HG03354 (cell line): ENCODE measurements around the gene DPP6.

ENCODE experiments used
- ATAC-seq: cut with Tn5 transposase; IDR thresholded peaks from one replicate; pipeline ENCODE4 v1.9.1; 2021; ENCODE audit warnings: mild to moderate bottlenecking; ENCODE audit not compliant: unreplicated experiment, poor library complexity, severe bottlenecking

The DPP6 gene

DNA sequence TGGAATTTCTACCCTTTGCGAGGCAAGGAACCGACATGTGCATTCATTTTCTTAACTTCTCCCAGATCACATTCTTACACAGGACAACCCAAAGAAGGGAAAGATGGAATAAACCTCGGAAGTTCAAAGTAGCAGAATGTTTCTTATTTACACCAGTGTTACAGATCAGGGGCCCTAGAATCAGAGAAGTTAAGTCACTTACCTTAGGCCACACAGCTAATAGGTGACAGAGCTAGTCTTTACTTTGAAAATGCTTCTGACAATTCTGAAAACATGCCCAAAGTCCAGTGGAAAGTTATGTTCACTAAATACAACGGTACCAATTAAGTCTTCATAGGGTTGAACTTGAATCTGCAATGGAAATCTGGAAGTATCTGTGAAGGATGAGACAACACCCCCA lies 437.7 kb downstream of the DPP6 start:
- no peak for ATAC-seq

DNA sequence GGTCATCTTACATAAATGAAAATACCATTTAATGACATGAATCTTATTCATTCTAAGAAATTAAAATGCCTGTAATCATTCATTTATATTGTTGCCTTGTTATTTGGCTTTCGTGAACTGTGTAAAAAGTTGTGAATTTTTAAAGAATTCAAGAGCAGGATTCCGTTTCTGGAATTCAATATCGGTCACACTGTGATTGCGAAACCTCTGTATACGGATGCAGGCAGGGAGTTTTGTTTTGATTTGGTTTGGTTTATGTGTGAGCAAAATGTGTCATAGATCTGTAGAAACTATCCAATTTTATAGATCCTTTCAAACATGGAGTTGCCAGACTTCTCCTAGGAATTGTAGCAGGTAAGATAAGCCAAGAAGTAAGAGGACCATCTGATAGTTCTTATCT lies 441.4 kb downstream of the DPP6 start:
- ATAC-seq = no peak

DNA sequence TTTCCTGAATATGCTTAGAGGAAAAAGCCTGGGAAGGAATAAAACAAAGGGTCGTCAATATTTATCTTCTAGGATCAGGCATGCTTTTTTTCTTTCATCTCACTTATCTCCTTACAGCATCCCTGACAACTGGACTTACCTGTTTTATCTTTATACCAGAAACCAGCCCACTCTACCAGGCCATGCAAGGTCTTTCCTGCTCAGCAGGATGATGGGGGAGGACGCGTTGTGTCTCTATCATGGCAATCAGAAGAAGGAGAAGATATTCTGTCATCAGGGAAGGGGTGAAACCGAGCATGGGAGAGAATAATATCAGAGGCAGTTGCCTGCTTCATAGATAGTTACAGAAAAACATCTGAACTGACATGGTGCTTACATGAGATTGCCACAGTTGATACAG lies 445.6 kb downstream of the DPP6 start:
- no peak for ATAC-seq

DNA sequence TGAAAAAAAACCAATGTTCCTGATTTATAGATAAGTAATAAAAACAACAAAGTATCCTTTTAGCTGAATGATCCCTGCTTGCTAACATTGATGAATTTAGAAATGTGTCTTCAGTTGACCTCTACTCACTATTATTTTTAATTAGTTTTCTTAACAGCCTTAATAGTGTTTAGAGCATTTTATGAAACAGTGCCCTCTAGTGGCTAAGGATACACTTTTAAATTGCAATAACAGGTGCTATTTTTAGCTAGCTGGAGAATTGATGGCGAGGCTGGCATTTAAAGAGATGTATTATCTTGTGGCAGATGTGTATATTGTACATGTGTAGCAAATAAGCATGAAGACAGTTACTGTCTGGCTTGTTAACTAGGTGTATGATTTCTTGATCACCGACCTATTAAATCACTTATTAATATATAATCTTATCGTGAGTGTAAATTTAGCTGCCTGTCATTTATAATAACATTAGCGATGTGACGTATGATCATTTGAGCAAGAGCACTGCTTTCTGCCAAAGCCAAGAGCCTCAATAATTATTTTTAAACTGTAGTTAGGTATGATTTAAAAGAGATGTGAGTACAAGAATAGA lies 451.9 kb downstream of the DPP6 start:
- no peak for ATAC-seq

DNA sequence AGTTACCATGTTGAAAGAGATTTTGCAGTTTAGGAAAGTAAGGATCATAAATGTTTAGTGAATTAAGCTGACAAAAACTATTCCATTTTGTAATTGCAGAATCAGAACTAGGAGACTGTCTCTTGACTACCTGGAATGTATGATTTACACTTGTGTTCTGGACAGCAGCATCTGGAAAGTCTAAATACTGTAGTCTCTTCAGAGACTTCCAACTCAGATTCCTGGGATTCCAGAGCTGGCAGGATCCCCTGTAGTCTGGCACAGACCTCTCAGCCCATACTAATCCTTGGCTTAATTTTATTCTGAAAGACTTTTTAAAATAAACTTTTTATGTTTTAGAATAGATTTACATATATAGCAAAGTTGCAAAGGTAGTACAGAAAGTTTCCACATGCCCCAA lies 452.7 kb downstream of the DPP6 start:
- ATAC-seq = no peak

DNA sequence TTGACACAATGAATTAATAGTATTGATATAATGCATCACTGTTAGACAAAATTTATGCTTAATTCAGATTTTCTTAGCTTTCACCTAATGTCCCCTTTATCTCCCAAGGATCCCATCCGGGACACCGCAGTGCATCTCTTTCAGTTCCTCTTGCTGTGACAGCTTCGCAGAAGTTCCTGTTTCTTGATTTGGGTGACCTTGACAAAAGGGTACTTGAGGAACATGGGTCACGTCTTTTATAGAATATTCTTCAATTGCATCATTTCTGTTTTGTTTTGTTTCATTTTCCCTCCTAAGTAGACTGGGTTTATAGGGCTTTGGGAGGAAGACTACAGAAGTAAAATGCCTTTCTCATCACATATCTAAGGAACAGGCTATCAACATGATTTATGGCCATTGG lies 453.2 kb downstream of the DPP6 start:
- no peak for ATAC-seq

DNA sequence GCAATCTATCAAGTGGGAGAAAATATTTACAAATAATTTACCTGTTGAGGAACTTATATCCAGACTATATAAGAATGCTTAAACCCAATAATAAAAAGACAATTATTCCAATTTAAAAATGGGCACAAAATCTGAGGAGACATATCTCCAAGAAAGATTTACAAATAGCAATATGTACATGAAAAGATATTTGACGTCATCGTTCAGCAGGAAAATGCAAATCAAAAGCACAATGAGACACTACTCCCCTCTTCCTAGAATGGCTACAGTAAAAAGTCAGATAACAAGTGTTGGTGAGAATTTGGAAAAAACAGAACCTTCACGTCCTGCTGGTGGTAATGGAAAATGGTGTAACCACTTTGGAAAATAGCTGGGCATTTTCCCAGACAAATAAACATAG lies 457.0 kb downstream of the DPP6 start:
- ATAC-seq = no peak

DNA sequence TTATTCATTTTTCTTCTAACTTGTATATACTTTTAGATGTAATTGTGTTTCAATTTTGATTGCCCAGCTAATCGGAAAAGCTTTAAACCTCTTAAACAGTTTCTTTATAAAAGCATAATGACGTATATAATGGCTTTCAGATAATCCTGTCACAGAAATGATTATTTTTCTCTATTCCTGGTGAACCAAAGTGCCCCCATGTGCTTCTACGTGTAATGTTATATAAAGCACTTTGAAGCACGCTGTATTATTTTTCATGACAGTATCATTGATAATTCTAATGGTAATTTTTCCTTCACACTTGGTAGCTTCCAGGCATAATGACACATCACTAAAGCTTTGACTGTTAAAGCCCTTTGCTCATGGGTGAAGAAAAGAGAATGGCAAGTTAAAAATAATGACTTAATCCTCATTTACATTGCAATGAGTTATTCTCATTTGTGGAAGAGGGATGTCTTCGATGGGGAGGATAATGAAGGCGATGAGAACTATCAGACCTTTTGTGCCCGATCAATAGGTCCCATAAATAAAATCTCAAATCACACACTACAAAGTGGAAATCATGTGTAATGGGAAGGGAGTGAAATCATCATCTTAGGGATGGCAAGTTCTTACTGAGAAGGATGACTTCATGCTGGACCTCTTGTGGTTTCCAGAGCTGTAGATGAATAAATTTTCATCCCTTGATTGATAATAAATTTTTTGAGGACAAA lies 460.1 kb downstream of the DPP6 start:
- ATAC-seq = no peak

DNA sequence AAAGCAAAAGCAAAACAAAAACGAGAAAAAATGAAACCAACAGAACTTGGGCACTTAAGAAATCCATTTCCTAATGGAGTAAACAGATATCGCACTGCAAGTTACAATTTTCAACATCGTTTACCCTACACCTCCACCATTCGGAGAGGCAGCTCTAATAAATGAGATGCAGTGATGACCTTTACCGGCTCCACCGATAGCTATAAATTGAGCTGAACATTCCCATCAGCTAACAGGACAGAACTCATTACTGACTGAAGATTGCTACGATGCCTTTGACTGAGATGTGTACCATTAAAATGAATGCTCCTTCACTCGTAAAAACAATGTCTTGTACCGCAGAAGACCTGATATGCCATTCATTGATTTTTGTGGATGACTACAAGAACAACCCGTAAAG lies 465.6 kb downstream of the DPP6 start:
- no peak for ATAC-seq

DNA sequence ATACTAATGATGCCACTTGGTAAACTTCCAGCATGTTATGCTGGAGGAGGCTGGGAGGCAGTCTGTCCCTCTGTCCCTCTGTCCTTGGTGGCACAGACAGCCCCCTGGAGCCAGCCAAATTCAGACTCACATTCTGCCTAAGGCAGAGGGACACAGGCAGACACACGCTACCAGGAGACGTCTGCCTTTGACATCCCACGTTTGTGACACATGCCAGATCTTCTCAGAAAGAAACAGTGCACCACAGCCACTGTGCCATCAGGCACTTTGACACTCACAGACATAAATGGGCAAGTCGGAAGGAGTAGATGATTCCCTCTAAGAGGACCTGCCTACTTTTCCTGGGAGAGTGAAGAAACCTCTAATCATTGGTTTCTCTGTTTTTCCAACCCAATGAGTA lies 467.0 kb downstream of the DPP6 start:
- no peak for ATAC-seq

DNA sequence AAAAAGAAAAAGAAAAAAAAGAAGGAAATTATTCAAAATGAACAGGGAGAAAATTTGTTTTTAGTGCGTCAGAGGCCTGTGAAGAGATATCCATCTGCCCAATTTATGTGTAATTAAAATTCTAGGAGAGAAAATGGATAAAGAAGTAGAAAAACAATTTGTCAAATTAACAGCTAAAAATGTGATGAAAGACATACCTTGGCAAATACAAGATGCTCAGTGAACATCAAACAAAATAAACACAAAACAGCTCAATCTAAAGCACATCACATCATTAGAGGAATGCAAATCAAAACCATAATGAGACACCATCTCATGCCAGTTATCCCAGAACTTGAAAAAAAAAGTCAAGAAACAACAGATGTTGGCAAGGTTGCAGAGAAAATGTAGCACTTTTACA lies 477.9 kb downstream of the DPP6 start:
- ATAC-seq = no peak

DNA sequence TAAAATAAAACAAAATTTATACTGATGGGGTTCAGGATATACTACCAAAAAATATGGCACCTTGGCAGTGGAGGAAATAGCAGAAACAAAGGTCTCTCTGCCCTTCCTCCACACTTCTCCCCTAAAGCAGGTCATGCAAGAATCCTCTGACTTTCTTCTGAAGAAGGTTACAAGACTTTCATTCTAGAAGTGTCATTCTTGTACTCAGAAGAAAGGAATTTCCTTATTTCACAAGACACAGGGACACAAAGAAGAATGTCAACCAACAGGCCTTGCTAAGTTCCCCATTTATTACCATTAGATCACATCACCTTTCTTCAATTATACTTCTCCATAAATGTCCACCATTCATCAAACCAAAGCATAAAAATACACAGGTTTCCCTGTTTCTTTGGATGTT lies 480.6 kb downstream of the DPP6 start:
- ATAC-seq = no peak

DNA sequence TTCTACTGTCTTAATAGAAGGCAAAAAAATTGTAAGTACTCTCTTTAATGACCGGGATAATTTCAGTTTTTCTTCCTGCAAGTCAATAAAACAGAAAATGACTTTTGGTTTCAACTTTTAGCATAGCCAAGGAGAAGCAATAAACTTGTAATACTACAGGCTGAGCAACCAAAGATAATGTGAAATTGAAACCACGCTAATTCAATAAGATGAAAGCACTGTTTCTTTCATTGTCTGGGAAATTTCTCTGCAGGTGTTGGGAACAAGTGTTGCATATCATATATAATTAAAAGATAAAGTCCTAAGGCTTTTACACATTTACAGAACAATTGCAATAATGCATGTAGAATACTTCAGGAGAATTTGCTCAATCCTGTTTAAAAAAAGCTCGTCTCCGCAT lies 488.4 kb downstream of the DPP6 start:
- no peak for ATAC-seq

DNA sequence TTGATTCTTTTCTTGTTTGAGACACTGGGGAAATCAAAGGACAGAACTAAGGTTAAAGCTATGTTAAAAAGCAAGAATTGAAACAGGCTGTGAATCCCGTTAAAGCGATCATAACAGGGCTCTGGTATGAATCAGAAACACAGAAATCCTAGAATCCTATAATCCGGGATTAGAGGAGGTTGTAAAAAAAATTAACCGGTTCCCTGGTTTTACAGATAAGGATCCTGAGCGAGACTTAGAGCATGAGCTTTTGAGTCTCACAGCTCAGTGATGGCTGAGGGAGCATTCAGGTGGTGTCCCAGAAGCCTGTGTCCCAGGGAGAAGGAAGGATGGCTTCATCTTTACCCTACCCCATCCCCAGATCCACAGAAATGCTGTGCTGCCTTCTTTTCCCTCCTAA lies 489.4 kb downstream of the DPP6 start:
- no peak for ATAC-seq

DNA sequence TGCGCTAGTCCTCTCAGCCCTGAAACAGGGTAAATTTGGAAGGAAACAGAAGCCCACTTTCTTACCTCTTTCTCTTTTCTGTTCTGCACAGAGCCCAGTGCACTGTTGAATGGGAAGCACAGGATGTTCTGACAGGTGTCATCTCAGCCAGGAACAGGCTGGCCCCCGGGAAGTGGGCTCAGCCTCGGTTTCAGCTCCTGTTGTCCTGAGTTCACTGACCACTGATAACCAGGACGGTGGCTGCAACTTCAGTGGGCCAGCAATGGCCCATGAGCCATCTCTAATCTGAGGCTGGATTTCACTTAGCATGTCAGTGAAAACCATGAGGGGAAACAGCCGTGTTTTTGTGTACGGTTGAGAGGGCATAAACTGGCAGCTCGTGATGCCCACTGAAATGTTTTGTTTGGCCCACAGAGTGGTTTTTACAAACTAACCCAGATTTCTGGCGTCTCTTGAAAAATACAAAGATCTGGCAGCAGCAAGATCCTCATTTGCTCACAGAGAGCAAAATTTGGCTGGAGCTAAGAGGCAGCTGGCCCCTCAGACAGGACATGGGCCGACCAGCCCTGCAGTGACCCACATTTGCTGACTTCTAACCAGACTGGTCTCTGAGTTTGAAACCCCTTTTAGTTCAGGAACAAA lies 494.9 kb downstream of the DPP6 start:
- ATAC-seq = no peak

DNA sequence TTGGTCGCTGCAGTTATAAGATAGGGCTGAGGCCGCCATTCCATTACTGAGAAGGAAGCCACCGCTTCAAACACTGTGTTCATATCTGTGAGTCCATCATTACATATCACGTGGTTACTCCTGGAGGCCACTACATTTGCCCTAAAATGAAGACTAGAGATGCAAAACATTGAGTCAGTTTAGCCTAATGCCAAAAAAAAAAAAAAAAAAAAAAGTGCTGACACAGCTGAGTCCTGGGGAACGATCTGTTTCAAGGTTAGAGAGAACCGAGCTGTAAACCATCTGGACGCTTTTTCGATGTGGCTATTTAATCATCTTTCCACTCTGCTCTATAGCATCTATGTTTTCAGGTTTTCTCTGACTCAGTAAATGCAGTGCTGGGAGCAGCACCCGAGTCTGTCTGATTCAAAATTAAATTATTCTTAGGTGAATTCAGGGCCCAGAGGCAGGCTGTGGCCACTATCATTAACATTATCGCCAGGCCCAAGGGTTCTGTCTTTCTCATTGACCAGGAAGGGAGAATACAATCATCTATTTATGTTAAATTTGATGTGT lies 501.6 kb downstream of the DPP6 start:
- ATAC-seq = no peak

DNA sequence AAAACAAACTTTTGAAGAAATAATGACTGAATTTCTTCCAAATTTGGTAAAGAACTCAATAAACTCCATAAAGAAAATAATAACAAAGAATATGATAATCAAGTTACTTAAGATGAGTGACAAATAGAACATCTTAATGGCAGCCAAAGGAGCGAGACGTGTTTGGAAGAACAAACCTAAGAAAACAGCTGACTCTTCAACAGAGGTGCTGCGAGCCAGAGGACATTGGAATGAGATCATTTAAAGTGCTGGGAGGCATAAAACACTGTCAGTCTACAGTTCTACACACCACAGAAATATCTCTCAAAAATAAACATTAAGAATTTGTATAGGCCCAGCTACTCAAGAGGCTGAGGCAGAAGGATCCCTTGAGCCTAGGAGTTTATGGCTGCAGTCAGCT lies 507.3 kb downstream of the DPP6 start:
- no peak for ATAC-seq

DNA sequence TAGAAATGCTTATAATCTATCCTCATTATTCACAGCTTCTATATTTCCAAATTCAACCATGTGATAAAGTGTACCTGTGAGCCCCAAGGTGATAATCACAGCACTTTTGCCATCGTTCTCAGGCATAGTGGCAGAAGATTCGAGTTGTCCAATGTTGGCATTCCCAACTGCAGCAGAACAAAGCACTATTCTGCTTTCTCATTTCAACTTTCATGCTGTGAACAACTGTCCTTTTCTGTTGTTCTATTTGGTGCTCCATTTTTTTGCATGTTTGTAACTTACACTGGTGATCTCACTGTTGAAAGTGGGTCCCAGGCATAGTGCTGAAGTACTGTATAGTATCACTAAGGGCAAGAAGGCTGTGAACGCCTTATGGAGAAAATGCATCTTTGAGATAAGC lies 512.5 kb downstream of the DPP6 start:
- ATAC-seq = no peak

DNA sequence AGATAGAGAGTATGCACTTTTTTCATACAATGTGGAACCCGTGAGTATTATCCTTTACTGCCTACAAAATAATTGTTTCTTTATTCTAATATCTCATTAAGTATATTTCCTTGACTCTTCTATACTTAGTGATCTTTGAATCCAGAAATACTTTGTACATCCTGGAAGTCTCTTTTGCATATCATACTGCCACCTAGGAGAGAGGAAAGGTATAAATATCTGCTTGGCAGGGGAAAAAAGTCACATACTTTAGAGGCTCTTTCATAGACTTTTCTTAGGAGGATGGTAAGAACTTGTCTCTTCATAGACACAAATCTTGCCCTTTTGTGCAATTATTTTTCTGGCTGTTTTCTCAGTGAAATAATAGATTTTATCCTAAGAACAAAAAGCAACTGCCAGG lies 514.7 kb downstream of the DPP6 start:
- ATAC-seq = no peak

DNA sequence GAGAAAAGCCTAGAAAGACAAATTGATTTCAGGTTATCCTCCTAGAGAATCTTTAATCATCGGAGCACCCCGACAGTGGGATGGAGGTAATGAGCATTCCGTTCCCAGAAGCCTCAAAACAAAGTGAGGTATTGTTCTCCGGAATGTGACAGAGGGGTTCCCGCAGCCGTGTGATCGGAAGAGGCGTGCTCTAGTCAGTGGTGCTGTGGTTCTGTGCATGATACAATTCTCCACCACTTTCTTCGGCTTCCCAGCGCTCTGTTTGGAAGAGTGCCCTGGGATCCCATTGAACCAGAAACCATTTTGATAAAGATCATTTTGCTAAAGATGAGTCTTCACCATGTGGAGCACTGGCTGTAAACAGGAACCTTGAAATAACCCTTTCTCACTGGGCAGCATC lies 516.1 kb downstream of the DPP6 start:
- ATAC-seq = no peak

DNA sequence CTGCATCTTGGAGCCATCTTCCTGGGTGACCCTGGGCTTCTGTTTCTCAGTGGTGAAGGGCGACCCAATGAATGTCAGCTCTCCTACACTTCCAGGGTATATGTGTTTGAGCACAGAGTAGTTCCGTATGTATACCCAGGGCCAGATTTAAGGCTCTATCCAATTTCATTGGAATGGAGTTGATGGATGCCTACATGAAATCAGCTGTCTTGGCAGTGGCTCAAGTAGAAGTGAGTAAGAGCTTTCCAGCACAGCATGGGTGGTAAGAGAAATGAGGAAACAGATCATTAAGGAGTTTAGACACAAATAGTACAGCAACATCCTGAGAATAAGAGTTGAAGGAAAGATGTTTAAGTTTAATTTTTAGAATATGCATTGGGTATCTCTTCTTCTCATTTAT lies 517.7 kb downstream of the DPP6 start:
- ATAC-seq = no peak
